Activated naive CD4-positive, alpha-beta T cell treated with anti-CD3 and anti-CD28 coated beads, Interleukin-2, amount 50 U/mL, for 72 hours (primary cell): ENCODE results near the gene EEF2K. TPM values are rescaled to one million over a fixed set of nuclear protein-coding genes. Genes with fewer than 3 reads are reported as not detected.

Experiments
- ATAC-seq, 2 donors: fragments of 150-1000 bp; cut with Tn5 transposase; 2 replicates each; pipeline ENCODE4 v1.10.0; 2021; ENCODE audit warnings: mild to moderate bottlenecking in 2 of 2, moderate library complexity in 2 of 2
- DNase-seq, 2 donors: peaks; one replicate each; pipeline ENCODE4 v3.0.0; 2021 to 2022; ENCODE audit warnings: low spot score in 2 of 2
- H3K27ac Mint-ChIP-seq, 2 donors: one replicate each; pipeline ENCODE4 v1.8.0; 2022; ENCODE audit warnings: mild to moderate bottlenecking in 2 of 2, mixed read lengths in 2 of 2
- H3K36me3 Mint-ChIP-seq, 2 donors: one replicate each; pipeline ENCODE4 v1.8.0; 2022; ENCODE audit warnings: mixed read lengths in 2 of 2
- H3K9me3 Mint-ChIP-seq, 2 donors: one replicate each; pipeline ENCODE4 v1.8.0; 2022; ENCODE audit warnings: mixed read lengths in 2 of 2
- total RNA-seq, 2 donors: library from RNA; stranded (reverse); gene quantifications; one replicate each; pipeline ENCODE4 v1.2.3, GENCODE V29; 2022

EEF2K gene
- total RNA-seq, 2 donors from 2014 or later, result 7.8 to 28.1 TPM

DNA sequence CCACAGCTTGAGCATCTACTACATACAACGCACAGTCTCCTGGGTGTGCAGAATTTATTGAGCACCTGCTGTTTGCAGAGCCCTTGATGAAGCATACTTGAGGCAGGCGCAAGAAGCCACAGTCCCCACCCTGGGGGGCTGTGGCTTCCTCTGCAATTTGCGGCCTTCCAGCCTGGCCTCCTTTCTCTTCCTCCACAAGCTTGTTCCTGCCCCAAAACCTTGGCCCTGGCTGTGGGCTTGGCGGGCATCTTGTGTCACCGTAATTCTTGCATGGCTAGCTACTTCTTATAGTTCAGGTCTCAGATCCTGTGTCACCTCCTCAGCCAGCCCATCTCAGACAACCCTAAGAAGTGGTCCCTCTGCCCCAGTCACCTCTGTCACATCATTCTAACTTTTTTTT, 47.2 kb downstream of the EEF2K start:
- DNase-seq (no peak), ATAC-seq (no peak)
- Mint-ChIP-seq H3K36me3 (peaks cover 25 to 58% of the 10 kb centered on the region in 2 donors), H3K9me3 (peaks cover 3 to 4% of the 10 kb centered on the region in 2 donors), H3K27ac (no peak overlapping the region)

DNA sequence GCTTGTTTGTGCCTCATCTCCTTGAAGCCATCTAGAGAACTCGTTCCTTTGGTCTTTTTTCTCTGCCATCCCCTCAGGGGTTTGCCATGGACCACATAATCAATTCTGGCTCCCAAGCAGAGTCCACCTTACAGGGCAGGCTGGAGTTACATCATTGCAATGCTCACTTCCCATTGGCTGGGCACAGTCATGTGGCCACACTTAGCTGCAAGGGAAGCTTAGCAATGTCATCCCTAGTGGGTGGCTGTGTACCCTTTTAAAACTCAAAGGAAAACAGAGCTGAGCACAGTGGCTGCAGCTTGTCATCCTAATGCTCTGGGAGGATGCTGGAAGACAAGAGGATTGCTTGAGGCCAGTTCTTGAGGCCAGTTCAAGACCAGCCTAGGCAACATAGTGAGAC, 49.3 kb downstream of the EEF2K start:
- Mint-ChIP-seq H3K27ac (no peak overlapping the region), H3K36me3 (peaks cover 42 to 73% of the 10 kb centered on the region in 2 donors), H3K9me3 (peaks cover 3 to 4% of the 10 kb centered on the region in 2 donors)
- ATAC-seq, result no peak
- DNase-seq, result no peak

DNA sequence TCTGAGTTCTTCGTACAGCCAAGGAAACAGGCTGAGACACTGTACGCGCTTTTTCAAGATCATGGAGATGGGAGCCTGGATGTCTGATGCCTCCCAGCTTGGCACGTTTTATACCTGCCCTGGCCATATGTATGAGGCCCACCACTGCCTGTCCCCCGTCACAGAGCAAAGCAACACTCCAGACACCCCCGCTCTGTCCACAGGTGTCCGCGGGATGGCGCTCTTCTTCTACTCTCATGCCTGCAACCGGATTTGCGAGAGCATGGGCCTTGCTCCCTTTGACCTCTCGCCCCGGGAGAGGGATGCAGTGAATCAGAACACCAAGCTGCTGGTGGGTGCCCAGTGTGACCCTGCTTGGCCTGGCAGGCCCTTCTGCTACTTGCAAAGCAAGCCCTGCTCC, 51.4 kb downstream of the EEF2K start:
- Mint-ChIP-seq H3K27ac (peak overlapping the region in 1 of 2 donors; percentile 44), H3K36me3 (peaks cover 40 to 73% of the 10 kb centered on the region in 2 donors), H3K9me3 (peaks cover 3 to 4% of the 10 kb centered on the region in 2 donors)
- no peak for DNase-seq
- no peak for ATAC-seq

DNA sequence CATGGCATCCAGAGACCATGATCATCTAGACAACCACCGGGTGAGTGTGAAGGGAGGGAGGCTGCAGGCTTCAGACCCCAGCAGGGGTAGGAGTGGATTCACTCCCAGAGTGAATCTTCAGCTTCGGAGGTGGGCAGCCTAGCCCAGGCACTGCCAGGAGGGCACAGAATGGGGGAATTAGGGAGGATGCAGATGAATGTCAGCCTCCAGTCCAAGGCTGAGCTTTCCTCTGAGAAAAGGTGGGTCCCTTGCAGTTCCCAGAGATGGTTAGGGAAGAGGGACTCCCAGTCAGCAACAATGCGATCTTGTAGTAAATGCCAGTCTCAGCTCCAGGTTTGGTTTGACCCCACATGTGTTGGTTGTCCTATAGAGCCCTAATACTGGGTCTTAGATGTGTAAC, 54.4 kb downstream of the EEF2K start:
- peaks cover 33 to 43% of the 10 kb centered on the region in 2 donors for H3K36me3 Mint-ChIP-seq

GRCh38 chr16:22262460-22262859, 56.4 kb downstream of the EEF2K start:
- Mint-ChIP-seq H3K9me3 (no peaks in the 10 kb centered on the region), H3K27ac (peak overlapping the region; percentile 66 to 95), H3K36me3 (peaks cover 26 to 36% of the 10 kb centered on the region in 2 donors)
- DNase-seq (no peak), ATAC-seq (peak; percentile 78 to 93)

More for the DNA sequence above, 54.4 kb downstream of the EEF2K start:
- DNase-seq (no peak), ATAC-seq (no peak)
- no peak overlapping the region for H3K27ac Mint-ChIP-seq
- H3K9me3 Mint-ChIP-seq, result no peaks in the 10 kb centered on the region

GRCh38 chr16:22264786-22265185, 58.7 kb downstream of the EEF2K start:
- Mint-ChIP-seq H3K36me3 (peaks cover 6 to 24% of the 10 kb centered on the region in 2 donors), H3K9me3 (no peaks in the 10 kb centered on the region), H3K27ac (no peak overlapping the region)
- DNase-seq (no peak), ATAC-seq (peak in 1 of 2 donors; percentile 14)

GRCh38 chr16:22265351-22265750, 59.3 kb downstream of the EEF2K start:
- H3K9me3 Mint-ChIP-seq, result no peaks in the 10 kb centered on the region
- no peak for ATAC-seq
- H3K27ac Mint-ChIP-seq, result peak overlapping the region in 1 of 2 donors; percentile 94
- no peak for DNase-seq
- peaks cover under 1 to 22% of the 10 kb centered on the region in 2 donors for H3K36me3 Mint-ChIP-seq

- Mint-ChIP-seq H3K9me3 (no peaks in the 10 kb centered on the region), H3K36me3 (peaks cover 0 to 18% of the 10 kb centered on the region in 2 donors), H3K27ac (no peak overlapping the region)
- no peak for DNase-seq
- no peak for ATAC-seq
These were observed 60.5 kb downstream of the EEF2K start for GRCh38 chr16:22266546-22266945.

GRCh38 chr16:22267764-22268163, 61.7 kb downstream of the EEF2K start:
- DNase-seq (no peak), ATAC-seq (no peak)
- Mint-ChIP-seq H3K27ac (no peak overlapping the region), H3K36me3 (peaks cover 8 to 18% of the 10 kb centered on the region in 2 donors), H3K9me3 (no peaks in the 10 kb centered on the region)

- Mint-ChIP-seq H3K27ac (no peak overlapping the region), H3K9me3 (no peaks in the 10 kb centered on the region), H3K36me3 (peaks cover 8 to 18% of the 10 kb centered on the region in 2 donors)
- DNase-seq (no peak), ATAC-seq (no peak)
These were observed 64.4 kb downstream of the EEF2K start for GRCh38 chr16:22270525-22270924.

DNA sequence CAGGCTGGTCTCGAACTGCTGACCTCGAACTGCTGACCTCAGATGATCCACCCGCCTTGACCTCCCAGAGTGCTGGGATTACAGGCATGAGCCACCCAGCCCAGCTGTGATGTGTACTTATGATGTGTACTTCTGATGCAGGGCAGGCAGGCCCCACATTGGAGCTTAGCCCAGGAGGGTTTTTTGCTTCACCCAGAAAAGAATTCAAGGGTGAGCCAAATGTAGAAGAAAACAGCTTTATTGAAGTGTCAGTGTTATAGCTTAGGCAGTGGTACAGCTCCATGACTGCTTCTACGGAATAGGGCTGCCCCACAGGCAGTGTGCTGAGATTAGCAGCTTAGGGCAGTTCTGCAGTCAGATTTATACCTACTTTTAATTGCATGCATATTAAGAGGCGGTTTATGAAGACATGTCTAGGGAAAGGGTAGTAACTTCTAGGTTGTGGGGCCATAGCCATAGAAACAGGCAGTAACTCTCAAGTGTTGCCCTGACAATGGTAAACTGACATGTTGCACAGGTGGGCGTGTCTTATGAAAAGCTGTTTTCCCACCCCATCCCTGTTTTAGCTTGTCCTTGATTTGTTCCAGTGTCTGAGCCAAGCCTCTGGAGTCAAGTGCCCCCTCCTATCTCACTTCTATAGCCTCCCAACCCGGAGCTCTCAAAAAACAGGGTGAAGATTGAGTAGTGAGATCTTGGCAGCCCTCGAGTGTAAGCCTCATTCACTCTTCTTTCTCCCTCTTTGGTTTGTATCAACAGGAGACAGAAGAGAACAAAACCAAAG, 67.0 kb downstream of the EEF2K start:
- Mint-ChIP-seq H3K27ac (no peak overlapping the region), H3K36me3 (peaks cover 8 to 18% of the 10 kb centered on the region in 2 donors), H3K9me3 (no peaks in the 10 kb centered on the region)
- DNase-seq, result no peak
- no peak for ATAC-seq

- H3K36me3 Mint-ChIP-seq, result peaks cover 6 to 8% of the 10 kb centered on the region in 2 donors
- H3K9me3 Mint-ChIP-seq, result no peaks in the 10 kb centered on the region
- no peak overlapping the region for H3K27ac Mint-ChIP-seq
- no peak for DNase-seq
- no peak for ATAC-seq
These were observed 68.8 kb downstream of the EEF2K start for GRCh38 chr16:22274916-22275315.

- Mint-ChIP-seq H3K36me3 (peaks cover 0 to 2% of the 10 kb centered on the region in 2 donors), H3K9me3 (no peaks in the 10 kb centered on the region), H3K27ac (no peak overlapping the region)
- ATAC-seq (no peak), DNase-seq (no peak)
These were observed 72.6 kb downstream of the EEF2K start for GRCh38 chr16:22278441-22279230.

GRCh38 chr16:22282254-22282892, 76.3 kb downstream of the EEF2K start:
- no peak overlapping the region for H3K27ac Mint-ChIP-seq
- DNase-seq (no peak), ATAC-seq (no peak)
- peaks cover 0 to 4% of the 10 kb centered on the region in 2 donors for H3K36me3 Mint-ChIP-seq
- no peaks in the 10 kb centered on the region for H3K9me3 Mint-ChIP-seq

GRCh38 chr16:22284637-22285036, 78.6 kb downstream of the EEF2K start:
- no peak for DNase-seq
- ATAC-seq, result no peak
- Mint-ChIP-seq H3K27ac (no peak overlapping the region), H3K9me3 (no peaks in the 10 kb centered on the region), H3K36me3 (peaks cover 0 to 4% of the 10 kb centered on the region in 2 donors)

DNA sequence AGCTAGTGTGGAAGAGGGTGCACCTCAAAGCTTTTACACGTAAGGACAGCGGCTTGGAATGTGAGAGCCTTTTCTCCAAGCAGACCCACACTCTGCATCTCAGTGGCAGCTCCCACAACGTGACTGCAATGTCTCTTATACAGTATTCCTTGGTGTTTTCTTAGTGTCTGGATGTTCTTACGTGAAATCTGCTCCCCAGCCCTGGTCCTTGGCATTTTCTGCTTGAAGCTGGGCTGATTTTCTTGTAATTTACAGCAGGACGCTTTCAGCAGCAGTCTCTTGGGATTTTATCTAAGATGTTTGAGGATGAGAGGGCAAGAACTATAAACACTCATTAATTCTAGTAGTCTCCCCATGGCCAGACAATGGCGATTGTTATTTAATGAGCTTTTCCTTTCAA, 79.0 kb downstream of the EEF2K start:
- ATAC-seq, result no peak
- DNase-seq, result no peak
- Mint-ChIP-seq H3K9me3 (no peaks in the 10 kb centered on the region), H3K27ac (no peak overlapping the region), H3K36me3 (peaks cover 0 to 4% of the 10 kb centered on the region in 2 donors)

GRCh38 chr16:22291020-22291419, 84.9 kb downstream of the EEF2K start:
- H3K27ac Mint-ChIP-seq, result no peak overlapping the region
- no peaks in the 10 kb centered on the region for H3K9me3 Mint-ChIP-seq
- no peaks in the 10 kb centered on the region for H3K36me3 Mint-ChIP-seq
- DNase-seq (no peak), ATAC-seq (no peak)
